ENCODE results near the gene ALDOB. TPM values are rescaled to one million over a fixed set of nuclear protein-coding genes. Genes with fewer than 3 reads are reported as not detected.

ALDOB gene
- total and polyA plus RNA-seq, 2 experiments from 2014 or later, result not detected

GRCh38 chr9:101472891-101473290 is 37.3 kb upstream of the ALDOB start:
- TF ChIP-seq, protein P1, sequence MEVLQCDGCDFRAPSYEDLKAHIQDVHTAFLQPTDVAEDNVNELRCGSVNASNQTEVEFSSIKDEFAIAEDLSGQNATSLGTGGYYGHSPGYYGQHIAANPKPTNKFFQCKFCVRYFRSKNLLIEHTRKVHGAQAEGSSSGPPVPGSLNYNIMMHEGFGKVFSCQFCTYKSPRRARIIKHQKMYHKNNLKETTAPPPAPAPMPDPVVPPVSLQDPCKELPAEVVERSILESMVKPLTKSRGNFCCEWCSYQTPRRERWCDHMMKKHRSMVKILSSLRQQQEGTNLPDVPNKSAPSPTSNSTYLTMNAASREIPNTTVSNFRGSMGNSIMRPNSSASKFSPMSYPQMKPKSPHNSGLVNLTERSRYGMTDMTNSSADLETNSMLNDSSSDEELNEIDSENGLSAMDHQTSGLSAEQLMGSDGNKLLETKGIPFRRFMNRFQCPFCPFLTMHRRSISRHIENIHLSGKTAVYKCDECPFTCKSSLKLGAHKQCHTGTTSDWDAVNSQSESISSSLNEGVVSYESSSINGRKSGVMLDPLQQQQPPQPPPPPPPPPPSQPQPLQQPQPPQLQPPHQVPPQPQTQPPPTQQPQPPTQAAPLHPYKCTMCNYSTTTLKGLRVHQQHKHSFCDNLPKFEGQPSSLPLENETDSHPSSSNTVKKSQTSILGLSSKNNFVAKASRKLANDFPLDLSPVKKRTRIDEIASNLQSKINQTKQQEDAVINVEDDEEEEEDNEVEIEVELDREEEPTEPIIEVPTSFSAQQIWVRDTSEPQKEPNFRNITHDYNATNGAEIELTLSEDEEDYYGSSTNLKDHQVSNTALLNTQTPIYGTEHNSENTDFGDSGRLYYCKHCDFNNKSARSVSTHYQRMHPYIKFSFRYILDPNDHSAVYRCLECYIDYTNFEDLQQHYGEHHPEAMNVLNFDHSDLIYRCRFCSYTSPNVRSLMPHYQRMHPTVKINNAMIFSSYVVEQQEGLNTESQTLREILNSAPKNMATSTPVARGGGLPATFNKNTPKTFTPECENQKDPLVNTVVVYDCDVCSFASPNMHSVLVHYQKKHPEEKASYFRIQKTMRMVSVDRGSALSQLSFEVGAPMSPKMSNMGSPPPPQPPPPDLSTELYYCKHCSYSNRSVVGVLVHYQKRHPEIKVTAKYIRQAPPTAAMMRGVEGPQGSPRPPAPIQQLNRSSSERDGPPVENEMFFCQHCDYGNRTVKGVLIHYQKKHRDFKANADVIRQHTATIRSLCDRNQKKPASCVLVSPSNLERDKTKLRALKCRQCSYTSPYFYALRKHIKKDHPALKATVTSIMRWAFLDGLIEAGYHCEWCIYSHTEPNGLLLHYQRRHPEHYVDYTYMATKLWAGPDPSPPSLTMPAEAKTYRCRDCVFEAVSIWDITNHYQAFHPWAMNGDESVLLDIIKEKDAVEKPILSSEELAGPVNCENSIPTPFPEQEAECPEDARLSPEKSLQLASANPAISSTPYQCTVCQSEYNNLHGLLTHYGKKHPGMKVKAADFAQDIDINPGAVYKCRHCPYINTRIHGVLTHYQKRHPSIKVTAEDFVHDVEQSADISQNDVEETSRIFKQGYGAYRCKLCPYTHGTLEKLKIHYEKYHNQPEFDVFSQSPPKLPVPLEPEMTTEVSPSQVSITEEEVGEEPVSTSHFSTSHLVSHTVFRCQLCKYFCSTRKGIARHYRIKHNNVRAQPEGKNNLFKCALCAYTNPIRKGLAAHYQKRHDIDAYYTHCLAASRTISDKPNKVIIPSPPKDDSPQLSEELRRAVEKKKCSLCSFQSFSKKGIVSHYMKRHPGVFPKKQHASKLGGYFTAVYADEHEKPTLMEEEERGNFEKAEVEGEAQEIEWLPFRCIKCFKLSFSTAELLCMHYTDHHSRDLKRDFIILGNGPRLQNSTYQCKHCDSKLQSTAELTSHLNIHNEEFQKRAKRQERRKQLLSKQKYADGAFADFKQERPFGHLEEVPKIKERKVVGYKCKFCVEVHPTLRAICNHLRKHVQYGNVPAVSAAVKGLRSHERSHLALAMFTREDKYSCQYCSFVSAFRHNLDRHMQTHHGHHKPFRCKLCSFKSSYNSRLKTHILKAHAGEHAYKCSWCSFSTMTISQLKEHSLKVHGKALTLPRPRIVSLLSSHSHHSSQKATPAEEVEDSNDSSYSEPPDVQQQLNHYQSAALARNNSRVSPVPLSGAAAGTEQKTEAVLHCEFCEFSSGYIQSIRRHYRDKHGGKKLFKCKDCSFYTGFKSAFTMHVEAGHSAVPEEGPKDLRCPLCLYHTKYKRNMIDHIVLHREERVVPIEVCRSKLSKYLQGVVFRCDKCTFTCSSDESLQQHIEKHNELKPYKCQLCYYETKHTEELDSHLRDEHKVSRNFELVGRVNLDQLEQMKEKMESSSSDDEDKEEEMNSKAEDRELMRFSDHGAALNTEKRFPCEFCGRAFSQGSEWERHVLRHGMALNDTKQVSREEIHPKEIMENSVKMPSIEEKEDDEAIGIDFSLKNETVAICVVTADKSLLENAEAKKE (CRISPR knock-in tag; IDR thresholded peaks at IDR 0.05), result no peak
- TF ChIP-seq, protein P2, sequence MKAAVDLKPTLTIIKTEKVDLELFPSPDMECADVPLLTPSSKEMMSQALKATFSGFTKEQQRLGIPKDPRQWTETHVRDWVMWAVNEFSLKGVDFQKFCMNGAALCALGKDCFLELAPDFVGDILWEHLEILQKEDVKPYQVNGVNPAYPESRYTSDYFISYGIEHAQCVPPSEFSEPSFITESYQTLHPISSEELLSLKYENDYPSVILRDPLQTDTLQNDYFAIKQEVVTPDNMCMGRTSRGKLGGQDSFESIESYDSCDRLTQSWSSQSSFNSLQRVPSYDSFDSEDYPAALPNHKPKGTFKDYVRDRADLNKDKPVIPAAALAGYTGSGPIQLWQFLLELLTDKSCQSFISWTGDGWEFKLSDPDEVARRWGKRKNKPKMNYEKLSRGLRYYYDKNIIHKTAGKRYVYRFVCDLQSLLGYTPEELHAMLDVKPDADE (IDR thresholded peaks at IDR 0.05), result no peak
- TF ChIP-seq CTCF (conservative IDR thresholded peaks at IDR 0.05; ENCODE audit: low read depth in 2 of 2) (no peak), ZNF331 (CRISPR knock-in tag; IDR thresholded peaks at IDR 0.05; ENCODE audit: low read depth) (no peak), EZH2phosphoT487 (IDR thresholded peaks at IDR 0.05; ENCODE audit: unreplicated experiment) (no peak), ZNF114 (CRISPR knock-in tag; IDR thresholded peaks at IDR 0.05) (no peak), EZH2 (IDR thresholded peaks at IDR 0.05; ENCODE audit: low read depth, unreplicated experiment) (no peak), POLR2AphosphoS5 (IDR thresholded peaks at IDR 0.05; ENCODE audit: low read depth) (no peak)
- TF ChIP-seq, protein P3, sequence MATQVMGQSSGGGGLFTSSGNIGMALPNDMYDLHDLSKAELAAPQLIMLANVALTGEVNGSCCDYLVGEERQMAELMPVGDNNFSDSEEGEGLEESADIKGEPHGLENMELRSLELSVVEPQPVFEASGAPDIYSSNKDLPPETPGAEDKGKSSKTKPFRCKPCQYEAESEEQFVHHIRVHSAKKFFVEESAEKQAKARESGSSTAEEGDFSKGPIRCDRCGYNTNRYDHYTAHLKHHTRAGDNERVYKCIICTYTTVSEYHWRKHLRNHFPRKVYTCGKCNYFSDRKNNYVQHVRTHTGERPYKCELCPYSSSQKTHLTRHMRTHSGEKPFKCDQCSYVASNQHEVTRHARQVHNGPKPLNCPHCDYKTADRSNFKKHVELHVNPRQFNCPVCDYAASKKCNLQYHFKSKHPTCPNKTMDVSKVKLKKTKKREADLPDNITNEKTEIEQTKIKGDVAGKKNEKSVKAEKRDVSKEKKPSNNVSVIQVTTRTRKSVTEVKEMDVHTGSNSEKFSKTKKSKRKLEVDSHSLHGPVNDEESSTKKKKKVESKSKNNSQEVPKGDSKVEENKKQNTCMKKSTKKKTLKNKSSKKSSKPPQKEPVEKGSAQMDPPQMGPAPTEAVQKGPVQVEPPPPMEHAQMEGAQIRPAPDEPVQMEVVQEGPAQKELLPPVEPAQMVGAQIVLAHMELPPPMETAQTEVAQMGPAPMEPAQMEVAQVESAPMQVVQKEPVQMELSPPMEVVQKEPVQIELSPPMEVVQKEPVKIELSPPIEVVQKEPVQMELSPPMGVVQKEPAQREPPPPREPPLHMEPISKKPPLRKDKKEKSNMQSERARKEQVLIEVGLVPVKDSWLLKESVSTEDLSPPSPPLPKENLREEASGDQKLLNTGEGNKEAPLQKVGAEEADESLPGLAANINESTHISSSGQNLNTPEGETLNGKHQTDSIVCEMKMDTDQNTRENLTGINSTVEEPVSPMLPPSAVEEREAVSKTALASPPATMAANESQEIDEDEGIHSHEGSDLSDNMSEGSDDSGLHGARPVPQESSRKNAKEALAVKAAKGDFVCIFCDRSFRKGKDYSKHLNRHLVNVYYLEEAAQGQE (IDR thresholded peaks at IDR 0.05; ENCODE audit: unreplicated experiment), result no peak
- no peaks in the 10 kb centered on the region for H3K27me3 Mint-ChIP-seq (ENCODE audit: insufficient read depth, low read depth, poor library complexity)
- Histone ChIP-seq H3K4me3 (no peak overlapping the region), H3K27ac (ENCODE audit: low read depth) (no peak overlapping the region), H3K4me1 (ENCODE audit: insufficient read depth) (peaks cover 18% of the 10 kb centered on the region; the same call in 1 of the 2 replicates), H3K36me3 (ENCODE audit: insufficient read depth) (no peaks in the 10 kb centered on the region), H2AFZ (no peak overlapping the region), H3K4me2 (no peak overlapping the region), H3K9me2 (ENCODE audit: insufficient read depth) (no peaks in the 10 kb centered on the region), H3K79me2 (replicated peaks; ENCODE audit: insufficient read depth) (peaks cover under 1% of the 10 kb centered on the region; the same call in 1 of the 2 replicates), H3F3A (replicated peaks; ENCODE audit: low read depth) (no peaks in the 10 kb centered on the region), H4K20me1 (replicated peaks; ENCODE audit: insufficient read depth) (no peaks in the 10 kb centered on the region; the same call in 1 of the 2 replicates), H3K27me3 (ENCODE audit: insufficient read depth) (no peaks in the 10 kb centered on the region)
- peaks cover 19% of the 10 kb centered on the region for H3K4me1 Mint-ChIP-seq
- peaks cover 29% of the 10 kb centered on the region for H3K36me3 Mint-ChIP-seq (ENCODE audit: low read depth)
- no peak for ATAC-seq
- no peaks in the 10 kb centered on the region for H3K9me3 Mint-ChIP-seq
- no peak overlapping the region for H3K27ac Mint-ChIP-seq
- no peak overlapping the region for H3K4me3 Mint-ChIP-seq
- DNase-seq (ENCODE audit: low spot score), result no peak
